Neural crest cell (in vitro differentiated cells): ENCODE data around the gene KMT2B. TPM values are rescaled to one million over a fixed set of nuclear protein-coding genes. Genes with fewer than 3 reads are reported as not detected.

Experiments used
- DNase-seq: peaks from one replicate; pipeline ENCODE4 v3.0.0; 2021; ENCODE audit warnings: low read depth, mixed read lengths, low spot score
- H3K27ac Mint-ChIP-seq: one replicate; pipeline ENCODE4 v1.8.0; 2021; ENCODE audit warnings: mild to moderate bottlenecking, mixed read lengths; ENCODE audit not compliant: unreplicated experiment
- H3K27me3 Mint-ChIP-seq: 2 replicates; pipeline ENCODE4 v1.8.0; 2021; ENCODE audit warnings: low read depth, mild to moderate bottlenecking, mixed read lengths
- H3K36me3 Mint-ChIP-seq: 2 replicates; pipeline ENCODE4 v1.8.0; 2021; ENCODE audit warnings: low read depth, mild to moderate bottlenecking, mixed read lengths
- H3K4me1 Mint-ChIP-seq: 2 replicates; pipeline ENCODE4 v1.8.0; 2021; ENCODE audit warnings: mixed read lengths
- H3K4me3 Mint-ChIP-seq: one replicate; pipeline ENCODE4 v1.8.0; 2021; ENCODE audit warnings: mild to moderate bottlenecking, mixed read lengths
- H3K9me3 Mint-ChIP-seq: 2 replicates; pipeline ENCODE4 v1.8.0; 2021; ENCODE audit warnings: mixed read lengths
- total RNA-seq: library from RNA; stranded (reverse); gene quantifications from 2 replicates; pipeline ENCODE4 v1.2.1, GENCODE V29; 2021
- TF ChIP-seq, protein P1 (sequence below): fragments of 200-600 bp; sonication (generic); conservative IDR thresholded peaks from 2 replicates; pipeline ENCODE4 v1.5.0; 2021; ENCODE audit warnings: antibody characterized with exemption, mild to moderate bottlenecking

The KMT2B gene
- total RNA-seq, 1 donor from 2014 or later: 60.1 TPM

DNA sequence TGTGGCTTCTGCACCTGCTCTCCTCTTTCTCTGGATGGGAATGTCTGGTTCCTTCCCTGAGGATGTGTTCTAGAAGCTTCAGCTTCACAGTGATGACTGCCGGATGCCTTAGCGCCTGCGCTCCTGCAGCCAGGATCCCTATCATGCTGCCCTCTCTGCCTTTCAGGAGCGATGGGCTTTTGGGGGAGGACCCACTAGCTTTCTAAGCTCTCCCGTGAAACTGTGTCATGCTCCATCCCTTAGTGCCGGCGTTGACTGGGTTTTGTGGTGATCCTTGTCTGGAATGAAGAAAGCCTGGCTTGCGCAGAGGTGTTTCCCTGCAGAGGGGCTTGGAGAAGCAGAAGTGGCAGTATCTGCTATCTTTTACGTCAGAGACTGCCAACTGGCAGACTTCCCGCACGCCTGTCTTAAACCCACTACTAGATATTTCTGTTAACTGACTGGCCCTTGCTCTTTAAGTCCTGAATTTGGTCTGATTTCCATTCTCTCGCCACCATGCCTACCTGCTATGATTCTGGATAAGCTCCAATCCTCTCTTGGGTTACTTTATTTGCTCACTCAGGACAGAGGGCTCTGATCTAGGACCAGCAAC is 3.8 kb upstream of the KMT2B start:
- Mint-ChIP-seq H3K27me3 (no peaks in the 10 kb centered on the region), H3K4me3 (peak overlapping the region; percentile 75), H3K27ac (no peak overlapping the region), H3K36me3 (no peaks in the 10 kb centered on the region), H3K4me1 (peaks cover 24% of the 10 kb centered on the region), H3K9me3 (no peaks in the 10 kb centered on the region)
- DNase-seq: no peak
- TF ChIP-seq, protein P1, sequence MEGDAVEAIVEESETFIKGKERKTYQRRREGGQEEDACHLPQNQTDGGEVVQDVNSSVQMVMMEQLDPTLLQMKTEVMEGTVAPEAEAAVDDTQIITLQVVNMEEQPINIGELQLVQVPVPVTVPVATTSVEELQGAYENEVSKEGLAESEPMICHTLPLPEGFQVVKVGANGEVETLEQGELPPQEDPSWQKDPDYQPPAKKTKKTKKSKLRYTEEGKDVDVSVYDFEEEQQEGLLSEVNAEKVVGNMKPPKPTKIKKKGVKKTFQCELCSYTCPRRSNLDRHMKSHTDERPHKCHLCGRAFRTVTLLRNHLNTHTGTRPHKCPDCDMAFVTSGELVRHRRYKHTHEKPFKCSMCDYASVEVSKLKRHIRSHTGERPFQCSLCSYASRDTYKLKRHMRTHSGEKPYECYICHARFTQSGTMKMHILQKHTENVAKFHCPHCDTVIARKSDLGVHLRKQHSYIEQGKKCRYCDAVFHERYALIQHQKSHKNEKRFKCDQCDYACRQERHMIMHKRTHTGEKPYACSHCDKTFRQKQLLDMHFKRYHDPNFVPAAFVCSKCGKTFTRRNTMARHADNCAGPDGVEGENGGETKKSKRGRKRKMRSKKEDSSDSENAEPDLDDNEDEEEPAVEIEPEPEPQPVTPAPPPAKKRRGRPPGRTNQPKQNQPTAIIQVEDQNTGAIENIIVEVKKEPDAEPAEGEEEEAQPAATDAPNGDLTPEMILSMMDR: no peak

DNA sequence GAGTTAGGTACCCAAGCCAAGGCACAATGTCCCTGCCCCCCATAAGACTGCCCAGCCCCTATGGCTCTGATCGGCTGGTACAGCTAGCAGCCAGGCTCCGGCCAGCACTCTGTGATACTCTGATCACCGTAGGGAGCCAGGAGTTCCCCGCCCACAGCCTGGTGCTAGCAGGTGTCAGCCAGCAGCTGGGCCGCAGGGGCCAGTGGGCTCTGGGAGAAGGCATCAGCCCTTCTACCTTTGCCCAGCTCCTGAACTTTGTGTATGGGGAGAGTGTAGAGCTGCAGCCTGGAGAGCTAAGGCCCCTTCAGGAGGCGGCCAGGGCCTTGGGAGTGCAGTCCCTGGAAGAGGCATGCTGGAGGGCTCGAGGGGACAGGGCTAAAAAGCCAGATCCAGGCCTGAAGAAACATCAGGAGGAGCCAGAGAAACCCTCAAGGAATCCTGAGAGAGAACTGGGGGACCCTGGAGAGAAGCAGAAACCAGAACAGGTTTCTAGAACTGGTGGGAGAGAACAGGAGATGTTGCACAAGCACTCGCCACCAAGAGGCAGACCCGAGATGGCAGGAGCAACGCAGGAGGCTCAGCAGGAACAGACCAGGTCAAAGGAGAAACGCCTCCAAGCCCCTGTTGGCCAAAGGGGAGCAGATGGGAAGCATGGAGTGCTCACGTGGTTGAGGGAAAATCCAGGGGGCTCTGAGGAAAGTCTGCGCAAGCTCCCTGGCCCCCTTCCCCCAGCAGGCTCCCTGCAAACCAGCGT is 3.0 kb upstream of the KMT2B start:
- no peak overlapping the region for H3K27ac Mint-ChIP-seq
- no peaks in the 10 kb centered on the region for H3K9me3 Mint-ChIP-seq
- H3K4me3 Mint-ChIP-seq: peak overlapping the region; percentile 75
- H3K4me1 Mint-ChIP-seq: peaks cover 30% of the 10 kb centered on the region
- TF ChIP-seq, protein P1: no peak
- H3K27me3 Mint-ChIP-seq: no peaks in the 10 kb centered on the region
- H3K36me3 Mint-ChIP-seq: no peaks in the 10 kb centered on the region
- DNase-seq: no peak

DNA sequence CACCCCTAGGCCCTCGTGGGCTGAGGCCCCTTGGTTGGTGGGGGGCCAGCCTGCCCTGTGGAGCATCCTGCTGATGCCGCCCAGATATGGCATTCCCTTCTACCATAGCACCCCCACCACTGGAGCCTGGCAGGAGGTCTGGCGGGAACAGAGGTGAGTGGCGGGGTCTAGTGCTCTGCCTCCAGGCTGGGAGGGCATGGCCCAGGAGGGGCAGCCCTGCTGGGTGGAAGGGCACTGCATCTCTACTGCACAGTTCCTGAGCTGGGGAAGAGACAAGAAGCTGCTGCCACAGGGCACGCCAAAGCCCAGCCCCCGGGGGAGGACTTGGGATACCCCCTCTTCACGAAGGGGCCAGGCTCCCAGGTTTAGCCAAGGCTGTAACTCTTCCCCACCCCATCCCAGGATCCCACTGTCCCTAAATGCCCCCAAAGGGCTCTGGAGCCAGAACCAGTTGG is 2.4 kb upstream of the KMT2B start:
- H3K36me3 Mint-ChIP-seq: peaks cover 2% of the 10 kb centered on the region
- no peaks in the 10 kb centered on the region for H3K9me3 Mint-ChIP-seq
- H3K27me3 Mint-ChIP-seq: no peaks in the 10 kb centered on the region
- no peak overlapping the region for H3K27ac Mint-ChIP-seq
- DNase-seq: no peak
- H3K4me1 Mint-ChIP-seq: peaks cover 34% of the 10 kb centered on the region
- H3K4me3 Mint-ChIP-seq: no peak overlapping the region
- TF ChIP-seq, protein P1: no peak

DNA sequence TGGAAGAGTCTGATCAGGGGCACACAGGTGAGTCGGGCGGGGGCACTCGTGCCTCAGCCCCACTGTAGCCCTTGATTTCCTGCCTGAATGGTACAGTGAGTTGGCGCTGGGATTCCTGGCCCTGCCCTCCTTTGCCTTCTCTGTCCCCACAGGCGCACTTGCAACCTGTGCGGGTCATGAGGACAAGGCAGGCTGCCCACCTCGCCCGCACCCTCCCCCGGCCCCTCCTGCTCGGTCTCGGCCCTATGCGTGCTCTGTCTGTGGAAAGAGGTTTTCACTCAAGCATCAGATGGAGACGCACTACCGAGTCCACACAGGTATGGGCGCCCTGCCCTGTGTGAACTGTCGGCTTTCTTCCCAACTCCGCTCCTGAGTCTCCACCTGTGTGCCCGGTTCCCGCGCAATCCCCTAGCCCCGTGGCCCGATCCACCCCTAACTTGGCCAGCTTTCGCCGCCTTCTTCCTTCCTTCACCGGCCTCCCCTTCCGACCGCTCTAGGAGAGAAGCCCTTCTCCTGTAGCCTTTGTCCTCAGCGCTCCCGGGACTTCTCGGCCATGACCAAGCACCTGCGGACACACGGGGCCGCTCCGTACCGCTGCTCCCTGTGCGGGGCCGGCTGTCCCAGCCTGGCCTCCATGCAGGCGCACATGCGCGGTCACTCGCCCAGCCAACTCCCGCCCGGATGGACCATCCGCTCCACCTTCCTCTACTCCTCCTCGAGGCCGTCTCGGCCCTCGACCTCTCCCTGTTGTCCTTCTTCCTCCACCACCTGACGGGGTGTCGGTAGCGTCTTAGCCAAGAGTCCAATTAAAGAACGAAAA is 1.6 kb upstream of the KMT2B start:
- peak overlapping the region; percentile 95 for H3K4me3 Mint-ChIP-seq
- no peaks in the 10 kb centered on the region for H3K27me3 Mint-ChIP-seq
- TF ChIP-seq, protein P1: no peak
- peak overlapping the region; percentile 97 for H3K27ac Mint-ChIP-seq
- DNase-seq: no peak
- no peaks in the 10 kb centered on the region for H3K9me3 Mint-ChIP-seq
- H3K4me1 Mint-ChIP-seq: peaks cover 34% of the 10 kb centered on the region
- H3K36me3 Mint-ChIP-seq: peaks cover 2% of the 10 kb centered on the region

DNA sequence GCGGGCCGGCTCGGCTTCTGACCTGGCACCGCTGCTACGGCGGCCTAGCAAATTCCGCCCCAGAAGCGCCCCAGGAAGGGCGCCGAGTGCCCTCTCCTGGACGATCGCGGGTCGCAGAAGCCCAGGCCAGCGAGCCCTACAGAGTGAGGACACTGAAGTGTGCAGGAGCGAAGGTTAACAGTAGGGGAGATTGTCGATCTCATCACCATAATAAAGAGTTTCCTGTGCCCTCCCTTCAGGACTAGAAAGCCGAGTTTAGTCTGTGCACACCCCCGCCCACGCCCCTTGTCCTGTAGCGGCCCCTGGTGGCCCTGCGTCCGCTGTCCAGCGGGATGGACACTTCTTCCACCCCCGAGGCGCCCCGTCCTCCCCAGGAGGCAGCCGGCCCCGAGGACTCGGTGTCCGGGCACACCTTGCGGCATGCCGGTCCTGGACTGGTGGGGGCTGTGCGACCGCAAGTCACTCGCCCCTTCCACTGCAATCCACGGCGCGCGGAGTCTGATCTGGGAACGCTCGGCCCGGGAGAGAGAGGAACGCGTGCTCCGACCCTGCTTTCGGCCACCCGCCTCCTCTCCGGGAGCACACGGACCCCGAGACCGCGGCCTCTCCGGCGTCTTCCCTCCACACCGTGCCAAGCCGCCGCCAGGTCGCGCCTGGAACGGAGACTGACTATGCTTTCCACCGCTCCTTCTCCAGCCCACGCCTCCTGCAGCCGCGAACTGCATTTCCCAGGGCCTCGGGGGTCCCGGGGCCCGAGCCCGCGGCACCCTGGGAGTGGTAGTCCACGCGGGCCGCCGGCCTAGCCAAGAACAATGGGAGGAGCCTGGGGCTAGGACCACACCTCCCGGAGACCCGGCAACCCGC is 770 bp upstream of the KMT2B start:
- peak; percentile 92 for DNase-seq
- H3K36me3 Mint-ChIP-seq: peaks cover 2% of the 10 kb centered on the region
- no peaks in the 10 kb centered on the region for H3K9me3 Mint-ChIP-seq
- peak overlapping the region; percentile 95 for H3K4me3 Mint-ChIP-seq
- H3K27me3 Mint-ChIP-seq: no peaks in the 10 kb centered on the region
- TF ChIP-seq, protein P1: peak; percentile 93
- H3K27ac Mint-ChIP-seq: peak overlapping the region; percentile 97
- H3K4me1 Mint-ChIP-seq: peaks cover 34% of the 10 kb centered on the region
